GM12878 (cell line): ENCODE results near the gene TMPRSS13. TPM values are rescaled to one million over a fixed set of nuclear protein-coding genes. Genes with fewer than 3 reads are reported as not detected.

Experiments used
- ATAC-seq: fragments of 200-7000 bp; cut with Tn5 transposase; 3 replicates; pipeline ENCODE4 v1.9.1; 2020; ENCODE audit warnings: mild to moderate bottlenecking, moderate library complexity
- BruUV-seq: library from RNA; stranded (reverse); fragments of 400-500 nt; replicated peaks from 2 replicates; lab custom pipeline; 2021; lab: Mats Ljungman, UMichigan
- CTCF ChIA-PET: fragments of 300-600 bp; sonication (Branson Sonifier 250); formaldehyde crosslinking; extraction: SDS; loops from one replicate; lab custom pipeline; 2021; ENCODE audit warnings: inconsistent platforms; lab: Yijun Ruan, JAX
- POLR2A ChIA-PET: fragments of 350-600 bp; formaldehyde crosslinking; extraction: SDS; loops from one replicate; lab custom pipeline; 2021; ENCODE audit warnings: inconsistent platforms; lab: Charles Lee
- RAD21 ChIA-PET: fragments of 300-600 bp; sonication (Branson Sonifier 250); formaldehyde crosslinking; loops from one replicate; lab custom pipeline; 2023; ENCODE audit warnings: antibody characterized with exemption; ENCODE audit not compliant: unreplicated experiment; lab: Charles Lee
- SMC1A ChIA-PET: fragments of 300-600 bp; sonication (Branson Sonifier 250); formaldehyde crosslinking; loops from one replicate; lab custom pipeline; 2023; ENCODE audit not compliant: unreplicated experiment, uncharacterized antibody; lab: Charles Lee
- DNase-seq: peaks from one replicate; pipeline ENCODE4 v3.0.0-alpha.2; 2011; ENCODE audit warnings: low read depth, low spot score
- FAIRE-seq: peaks from 3 replicates; lab custom pipeline; 2011; peaks lifted over from hg19 to GRCh38; lab: Jason Lieb, UNC
- H2AFZ ChIP-seq: 2 replicates; pipeline ENCODE4 v1.6.0; 2011; ENCODE audit warnings: low read depth, low read length, control low read depth; ENCODE audit not compliant: control insufficient read depth
- H3K27ac ChIP-seq: 2 replicates; pipeline ENCODE4 v1.5.1; 2011; ENCODE audit warnings: control low read depth; ENCODE audit not compliant: control insufficient read depth, insufficient read depth
- H3K27me3 ChIP-seq, 2 experiments: replicated peaks in 1 of 2; 2 replicates each; pipeline versions ENCODE4 v1.6.0 to v1.6.1; 2011; ENCODE audit warnings: low read length in 1 of 2; ENCODE audit not compliant: control insufficient read depth in 2 of 2, insufficient read depth in 2 of 2
- H3K36me3 ChIP-seq, 2 experiments: 2 replicates each; pipeline ENCODE4 v1.5.1; 2011; ENCODE audit warnings: low read length in 1 of 2; ENCODE audit not compliant: control insufficient read depth in 2 of 2, insufficient read depth in 2 of 2
- H3K4me1 ChIP-seq: 2 replicates; pipeline ENCODE4 v1.6.1; 2011; ENCODE audit warnings: mild to moderate bottlenecking, low read length, moderate library complexity, mixed read lengths; ENCODE audit not compliant: control insufficient read depth, insufficient read depth
- H3K4me2 ChIP-seq: 2 replicates; pipeline ENCODE4 v1.6.0; 2011; ENCODE audit warnings: control low read depth; ENCODE audit not compliant: control insufficient read depth, insufficient read depth
- H3K4me3 ChIP-seq: fragments of 200-600 bp; sonication (generic); 2 replicates; pipeline ENCODE4 v1.5.1; 2016
- H3K79me2 ChIP-seq: 2 replicates; pipeline ENCODE4 v1.6.0; 2011; ENCODE audit warnings: low read length; ENCODE audit not compliant: control insufficient read depth, insufficient read depth
- H3K9ac ChIP-seq: 2 replicates; pipeline ENCODE4 v1.8.0; 2011; ENCODE audit warnings: low read length, control low read depth, mixed read lengths; ENCODE audit not compliant: control insufficient read depth, insufficient read depth
- H3K9me3 ChIP-seq: replicated peaks from 3 replicates; pipeline ENCODE4 v1.5.1; 2011; ENCODE audit warnings: mild to moderate bottlenecking, low read length; ENCODE audit not compliant: control insufficient read depth, insufficient read depth
- H4K20me1 ChIP-seq: 2 replicates; pipeline ENCODE4 v1.6.0; 2011; ENCODE audit not compliant: control insufficient read depth, insufficient read depth
- BCL11A ChIP-seq: IDR thresholded peaks from 2 replicates; pipeline ENCODE4 v1.6.1; 2011; ENCODE audit warnings: low read depth, low read length
- GABPA ChIP-seq: IDR thresholded peaks from 2 replicates; pipeline ENCODE4 v1.6.1; 2014; ENCODE audit warnings: antibody characterized with exemption, low read depth, mild to moderate bottlenecking, inconsistent platforms
- MEF2A ChIP-seq: IDR thresholded peaks from 2 replicates; pipeline ENCODE4 v1.6.1; 2011; ENCODE audit warnings: low read depth, mild to moderate bottlenecking, low read length, moderate library complexity; ENCODE audit not compliant: insufficient read depth
- MXI1 ChIP-seq: fragments of 150-350 bp; IDR thresholded peaks from 2 replicates; pipeline ENCODE4 v1.6.1; 2011; ENCODE audit warnings: low read depth, mild to moderate bottlenecking, inconsistent platforms, low read length, improper control_type of control experiment
- NBN ChIP-seq: fragments of 450-650 bp; IDR thresholded peaks from 2 replicates; pipeline ENCODE4 v1.6.1; 2016
- RAD51 ChIP-seq: fragments of 450-650 bp; IDR thresholded peaks from 2 replicates; pipeline ENCODE4 v1.6.1; 2016; ENCODE audit warnings: moderate library complexity, mild to moderate bottlenecking, inconsistent platforms
- SIX5 ChIP-seq: IDR thresholded peaks from 2 replicates; pipeline ENCODE4 v1.6.1; 2011; ENCODE audit warnings: mild to moderate bottlenecking, low read depth, low read length, moderate library complexity; ENCODE audit not compliant: severe bottlenecking
- SP1 ChIP-seq: IDR thresholded peaks from one replicate; pipeline ENCODE4 v1.6.1; 2011; ENCODE audit warnings: low read depth, low read length
- TBL1XR1 ChIP-seq: IDR thresholded peaks from 2 replicates; pipeline ENCODE4 v1.6.1; 2012; ENCODE audit warnings: low read depth, low read length, improper control_type of control experiment
- TCF7 ChIP-seq: IDR thresholded peaks from 2 replicates; pipeline ENCODE4 v1.6.1; 2014; ENCODE audit warnings: antibody characterized with exemption, borderline replicate concordance
- WRNIP1 ChIP-seq: IDR thresholded peaks from 2 replicates; pipeline ENCODE4 v1.6.1; 2011; ENCODE audit warnings: low read depth, low read length, improper control_type of control experiment, borderline replicate concordance
- WGBS: methylation state at CpG from one replicate; pipeline ENCODE4 v1.1.6; 2016; ENCODE audit warnings: low lambda C conversion rate; ENCODE audit not compliant: insufficient replicate concordance, insufficient coverage; ENCODE audit errors: missing lambda C conversion rate; 5-methylcytosine and 5-hydroxymethylcytosine counted together
- in situ Hi-C: fragments of 300-500 bp; cut with MboI; formaldehyde crosslinking; loops from 9 replicates; pipeline ENCODE4 v1.14.3; 2018; ENCODE audit warnings: mixed read lengths
- intact Hi-C: fragments of 100-400 bp; cut with micrococcal nuclease; formaldehyde crosslinking; loops from one replicate; pipeline ENCODE4 v1.14.2; 2022; ENCODE audit not compliant: unreplicated experiment
- polyA plus RNA-seq, 11 experiments: library from polyadenylated mRNA; depleted of rRNA in 4 of 11; unstranded in 6 of 11; stranded (reverse) in 5 of 11; fragments of >200 nt; fragmentation: Nextera tagmentation in 4 of 11; fragmentation: Illumina TruSeq in 1 of 11; extraction: Ambion mirVana in 4 of 11; extraction: Trizol in 1 of 11; gene quantifications; 1 replicate in 1 of 11; 2 replicates in 10 of 11; pipeline versions ENCODE4 v1.2.1 to v1.2.3, GENCODE V29; 2011 to 2016; ENCODE audit warnings: inconsistent platforms in 2 of 11, missing spikeins in 2 of 11, low read depth in 1 of 11
- total RNA-seq, 4 experiments: library from RNA; depleted of rRNA in 3 of 4; stranded (reverse); fragments of >200 nt in 3 of 4; fragmentation: Illumina TruSeq in 1 of 4; extraction: Trizol in 1 of 4; gene quantifications; 2 replicates each; pipeline versions ENCODE4 v1.2.1 to v1.2.3, GENCODE V29; 2013 to 2021
- TF ChIP-seq, protein P1 (sequence below): IDR thresholded peaks from 2 replicates; pipeline ENCODE4 v1.6.1; 2012; ENCODE audit warnings: low read length, inconsistent platforms
- TF ChIP-seq, protein P2 (sequence below): IDR thresholded peaks from 2 replicates; pipeline ENCODE4 v1.6.1; 2011; ENCODE audit warnings: borderline replicate concordance, low read depth, mild to moderate bottlenecking, moderate library complexity, low read length; ENCODE audit not compliant: insufficient read depth, poor library complexity, severe bottlenecking
- TF ChIP-seq, protein P3 (sequence below): fragments of 450-650 bp; IDR thresholded peaks from 2 replicates; pipeline ENCODE4 v1.6.1; 2016; ENCODE audit warnings: mild to moderate bottlenecking
- TF ChIP-seq, protein P4 (sequence below): fragments of 450-650 bp; IDR thresholded peaks from 2 replicates; pipeline ENCODE4 v1.6.1; 2017; ENCODE audit warnings: low read depth, mild to moderate bottlenecking, moderate library complexity
- TF ChIP-seq, protein P5 (sequence below): IDR thresholded peaks from 2 replicates; pipeline ENCODE4 v1.6.1; 2012; ENCODE audit warnings: low read depth, low read length, improper control_type of control experiment

Gene TMPRSS13
- total and polyA plus RNA-seq, 10 of the 15 experiments (the other 5 are each of a cell fraction or from before 2014, with no cell fraction given): 0.05 to 0.50 (median 0.26) TPM; not detected in 2

DNA sequence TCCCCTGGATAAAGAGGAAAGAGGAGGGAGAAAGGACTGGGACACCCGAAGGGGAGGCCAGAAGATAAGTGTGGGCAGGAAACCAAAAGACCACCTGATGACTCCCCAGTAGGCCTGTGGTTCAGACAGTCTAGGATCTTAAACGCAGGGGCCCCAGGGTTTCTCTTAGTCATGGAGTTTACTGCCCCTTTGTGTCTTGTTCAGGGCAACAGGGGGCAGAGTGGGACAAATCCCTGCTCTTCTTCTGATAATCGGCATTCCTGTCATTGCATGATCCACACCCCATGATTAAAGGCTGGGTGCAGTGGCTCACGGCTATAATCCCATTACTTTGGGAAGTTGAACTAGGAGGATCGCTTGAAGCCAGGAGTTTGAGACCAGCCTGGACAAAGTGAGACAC is 4.7 kb upstream of the TMPRSS13 start:
- no peaks in the 10 kb centered on the region for H4K20me1 ChIP-seq
- 60% methylated on average over 5 of the region's 5 CpGs for WGBS
- no peak overlapping the region for H3K9ac ChIP-seq
- no peaks in the 10 kb centered on the region for H3K36me3 ChIP-seq
- ChIA-PET CTCF (interaction anchor here (0.8 to 4.7 kb wide), 5 partner anchors 12 to 119 kb away, joined by 3 to 90 read pairs (median 5); no protein-coding TSS in a partner anchor), POLR2A (interaction anchor here (1.0 to 1.5 kb wide), 2 partner anchors 11 to 13 kb away, joined by 3 to 4 read pairs; no protein-coding TSS in a partner anchor)
- H3K79me2 ChIP-seq: no peaks in the 10 kb centered on the region
- FAIRE-seq (no peak), ATAC-seq (no peak)
- intact Hi-C loops: no loop called here
- no peak overlapping the region for H2AFZ ChIP-seq
- BruUV-seq: no TSS peak
- peaks cover 43% of the 10 kb centered on the region for H3K4me1 ChIP-seq
- TF ChIP-seq MEF2A (no peak), TBL1XR1 (no peak), RAD51 (no peak), BCL11A (no peak), SIX5 (no peak), SP1 (no peak), NBN (no peak), TCF7 (no peak), GABPA (no peak), WRNIP1 (no peak), MXI1 (no peak)
- TF ChIP-seq, protein P1, sequence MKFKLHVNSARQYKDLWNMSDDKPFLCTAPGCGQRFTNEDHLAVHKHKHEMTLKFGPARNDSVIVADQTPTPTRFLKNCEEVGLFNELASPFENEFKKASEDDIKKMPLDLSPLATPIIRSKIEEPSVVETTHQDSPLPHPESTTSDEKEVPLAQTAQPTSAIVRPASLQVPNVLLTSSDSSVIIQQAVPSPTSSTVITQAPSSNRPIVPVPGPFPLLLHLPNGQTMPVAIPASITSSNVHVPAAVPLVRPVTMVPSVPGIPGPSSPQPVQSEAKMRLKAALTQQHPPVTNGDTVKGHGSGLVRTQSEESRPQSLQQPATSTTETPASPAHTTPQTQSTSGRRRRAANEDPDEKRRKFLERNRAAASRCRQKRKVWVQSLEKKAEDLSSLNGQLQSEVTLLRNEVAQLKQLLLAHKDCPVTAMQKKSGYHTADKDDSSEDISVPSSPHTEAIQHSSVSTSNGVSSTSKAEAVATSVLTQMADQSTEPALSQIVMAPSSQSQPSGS: no peak
- TF ChIP-seq, protein P2, sequence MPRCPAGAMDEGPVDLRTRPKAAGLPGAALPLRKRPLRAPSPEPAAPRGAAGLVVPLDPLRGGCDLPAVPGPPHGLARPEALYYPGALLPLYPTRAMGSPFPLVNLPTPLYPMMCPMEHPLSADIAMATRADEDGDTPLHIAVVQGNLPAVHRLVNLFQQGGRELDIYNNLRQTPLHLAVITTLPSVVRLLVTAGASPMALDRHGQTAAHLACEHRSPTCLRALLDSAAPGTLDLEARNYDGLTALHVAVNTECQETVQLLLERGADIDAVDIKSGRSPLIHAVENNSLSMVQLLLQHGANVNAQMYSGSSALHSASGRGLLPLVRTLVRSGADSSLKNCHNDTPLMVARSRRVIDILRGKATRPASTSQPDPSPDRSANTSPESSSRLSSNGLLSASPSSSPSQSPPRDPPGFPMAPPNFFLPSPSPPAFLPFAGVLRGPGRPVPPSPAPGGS: no peak
- TF ChIP-seq, protein P3, sequence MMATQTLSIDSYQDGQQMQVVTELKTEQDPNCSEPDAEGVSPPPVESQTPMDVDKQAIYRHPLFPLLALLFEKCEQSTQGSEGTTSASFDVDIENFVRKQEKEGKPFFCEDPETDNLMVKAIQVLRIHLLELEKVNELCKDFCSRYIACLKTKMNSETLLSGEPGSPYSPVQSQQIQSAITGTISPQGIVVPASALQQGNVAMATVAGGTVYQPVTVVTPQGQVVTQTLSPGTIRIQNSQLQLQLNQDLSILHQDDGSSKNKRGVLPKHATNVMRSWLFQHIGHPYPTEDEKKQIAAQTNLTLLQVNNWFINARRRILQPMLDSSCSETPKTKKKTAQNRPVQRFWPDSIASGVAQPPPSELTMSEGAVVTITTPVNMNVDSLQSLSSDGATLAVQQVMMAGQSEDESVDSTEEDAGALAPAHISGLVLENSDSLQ: no peak
- TF ChIP-seq, protein P4, sequence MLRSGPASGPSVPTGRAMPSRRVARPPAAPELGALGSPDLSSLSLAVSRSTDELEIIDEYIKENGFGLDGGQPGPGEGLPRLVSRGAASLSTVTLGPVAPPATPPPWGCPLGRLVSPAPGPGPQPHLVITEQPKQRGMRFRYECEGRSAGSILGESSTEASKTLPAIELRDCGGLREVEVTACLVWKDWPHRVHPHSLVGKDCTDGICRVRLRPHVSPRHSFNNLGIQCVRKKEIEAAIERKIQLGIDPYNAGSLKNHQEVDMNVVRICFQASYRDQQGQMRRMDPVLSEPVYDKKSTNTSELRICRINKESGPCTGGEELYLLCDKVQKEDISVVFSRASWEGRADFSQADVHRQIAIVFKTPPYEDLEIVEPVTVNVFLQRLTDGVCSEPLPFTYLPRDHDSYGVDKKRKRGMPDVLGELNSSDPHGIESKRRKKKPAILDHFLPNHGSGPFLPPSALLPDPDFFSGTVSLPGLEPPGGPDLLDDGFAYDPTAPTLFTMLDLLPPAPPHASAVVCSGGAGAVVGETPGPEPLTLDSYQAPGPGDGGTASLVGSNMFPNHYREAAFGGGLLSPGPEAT: no peak
- TF ChIP-seq, protein P5, sequence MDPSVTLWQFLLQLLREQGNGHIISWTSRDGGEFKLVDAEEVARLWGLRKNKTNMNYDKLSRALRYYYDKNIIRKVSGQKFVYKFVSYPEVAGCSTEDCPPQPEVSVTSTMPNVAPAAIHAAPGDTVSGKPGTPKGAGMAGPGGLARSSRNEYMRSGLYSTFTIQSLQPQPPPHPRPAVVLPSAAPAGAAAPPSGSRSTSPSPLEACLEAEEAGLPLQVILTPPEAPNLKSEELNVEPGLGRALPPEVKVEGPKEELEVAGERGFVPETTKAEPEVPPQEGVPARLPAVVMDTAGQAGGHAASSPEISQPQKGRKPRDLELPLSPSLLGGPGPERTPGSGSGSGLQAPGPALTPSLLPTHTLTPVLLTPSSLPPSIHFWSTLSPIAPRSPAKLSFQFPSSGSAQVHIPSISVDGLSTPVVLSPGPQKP: no peak
- TF ChIP-seq, all 136 proteins: peak for 0
- in situ Hi-C loops: no loop called here
- H3K4me3 ChIP-seq: no peak overlapping the region
- no peaks in the 10 kb centered on the region for H3K27me3 ChIP-seq
- no peak overlapping the region for H3K4me2 ChIP-seq
- no peaks in the 10 kb centered on the region for H3K9me3 ChIP-seq
- DNase-seq: no peak
- ChIA-PET SMC1A (interaction anchor here (1.1 to 10.7 kb wide), 5 partner anchors 10 to 125 kb away, joined by 4 to 160 read pairs (median 8); no protein-coding TSS in a partner anchor), RAD21 (interaction anchor here (1.1 to 8.9 kb wide), 2 partner anchors 12 to 115 kb away, joined by 3 to 91 read pairs; no protein-coding TSS in a partner anchor)
- H3K27ac ChIP-seq: no peak overlapping the region
